GM21717 (cell line): ENCODE measurements around the gene XYLT1.

ENCODE experiments used
- ATAC-seq: cut with Tn5 transposase; IDR thresholded peaks from one replicate; pipeline ENCODE4 v1.9.1; 2021; ENCODE audit warnings: mild to moderate bottlenecking, moderate library complexity; ENCODE audit not compliant: unreplicated experiment

Gene XYLT1

GRCh38 chr16:17076092-17076754 is 394.5 kb downstream of the XYLT1 start:
- ATAC-seq, result no peak

- ATAC-seq, result no peak
Measured at GRCh38 chr16:17072104-17072503, 398.7 kb downstream of the XYLT1 start.

- peak; percentile 70 for ATAC-seq
Measured at GRCh38 chr16:17070882-17071592, 399.7 kb downstream of the XYLT1 start.

GRCh38 chr16:17069681-17070080 is 401.1 kb downstream of the XYLT1 start:
- ATAC-seq, result no peak

GRCh38 chr16:17068524-17068923 is 402.2 kb downstream of the XYLT1 start:
- ATAC-seq, result peak; percentile 41

- no peak for ATAC-seq
Measured at GRCh38 chr16:17067882-17068281, 402.9 kb downstream of the XYLT1 start.

- no peak for ATAC-seq
Measured at GRCh38 chr16:17063201-17064139, 407.3 kb downstream of the XYLT1 start.

- no peak for ATAC-seq
Measured at GRCh38 chr16:17062676-17063075, 408.1 kb downstream of the XYLT1 start.

- ATAC-seq, result no peak
Measured at GRCh38 chr16:17061326-17061725, 409.4 kb downstream of the XYLT1 start.

GRCh38 chr16:17058471-17058870 is 412.3 kb downstream of the XYLT1 start:
- ATAC-seq, result no peak

GRCh38 chr16:17056666-17057065 is 414.1 kb downstream of the XYLT1 start:
- no peak for ATAC-seq

- ATAC-seq, result no peak
Measured at GRCh38 chr16:17053536-17054160, 417.1 kb downstream of the XYLT1 start.
